ENCODE data around the gene GLDC.
"Not testable (repeated sequence)": the region's sequence is repeated elsewhere in the genome, so short reads cannot be mapped to it uniquely, and the experiment has no call there.

GLDC gene

DNA sequence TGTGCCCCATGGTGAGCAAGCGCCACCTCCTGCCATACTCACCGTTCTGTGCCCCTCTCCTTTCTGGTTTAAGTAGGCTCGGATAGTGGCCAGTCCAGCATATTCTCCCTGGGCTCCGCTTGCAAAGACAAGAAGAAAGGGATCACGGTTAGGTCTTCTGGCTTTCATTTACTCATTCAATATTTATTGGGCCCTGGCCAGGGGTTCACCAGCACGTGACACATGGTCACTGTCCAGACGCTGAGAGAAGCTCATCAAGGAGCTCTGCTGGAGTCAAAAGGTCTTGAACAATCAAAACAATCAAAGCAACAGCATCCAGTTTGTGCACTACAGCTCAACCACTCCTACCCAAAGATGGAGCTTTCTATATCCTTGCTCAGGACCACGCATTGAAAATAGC lies 80.2 kb downstream of the GLDC start:
- no peak for DNase-seq (ENCODE audit: low read depth)

DNA sequence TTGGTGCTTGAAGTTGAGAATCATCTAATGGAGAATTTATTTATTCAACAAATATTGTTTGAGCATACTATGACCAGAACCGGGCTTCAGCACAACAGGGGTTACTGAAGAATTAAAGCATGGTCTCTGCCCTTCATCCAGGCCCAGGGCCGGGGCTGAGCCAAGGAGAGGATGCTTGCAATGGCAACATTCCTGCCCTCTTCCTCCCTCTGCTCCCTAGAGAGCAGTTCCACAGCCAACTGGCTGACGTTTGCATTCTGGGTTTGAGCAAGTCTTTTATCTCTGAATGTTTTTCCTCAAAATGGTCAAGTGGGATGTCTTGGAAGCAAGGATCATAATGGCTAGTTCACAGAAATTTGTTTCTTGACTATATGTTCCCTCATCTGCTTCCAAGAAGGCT lies 80.7 kb downstream of the GLDC start:
- DNase-seq (ENCODE audit: low read depth): no peak

DNA sequence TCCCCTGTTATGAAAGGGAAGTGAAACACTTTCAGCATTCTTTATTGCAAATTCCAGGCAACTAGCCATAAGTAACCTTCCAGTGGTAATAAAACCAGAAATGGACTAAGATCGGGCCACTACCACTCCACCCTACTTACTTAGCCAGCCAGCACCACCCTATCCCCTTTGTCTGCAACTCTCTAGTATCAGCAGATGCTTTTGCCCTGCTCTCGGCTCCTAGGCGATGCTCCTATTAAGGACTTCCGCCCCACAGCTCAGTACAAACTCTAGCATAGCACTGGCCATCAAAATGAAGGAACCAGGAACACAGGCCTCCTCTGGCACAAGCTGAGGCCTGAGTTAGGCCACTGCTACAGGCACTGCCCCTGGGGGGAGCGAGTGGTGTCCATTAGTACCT lies 81.2 kb downstream of the GLDC start:
- no peak for DNase-seq (ENCODE audit: low read depth)

DNA sequence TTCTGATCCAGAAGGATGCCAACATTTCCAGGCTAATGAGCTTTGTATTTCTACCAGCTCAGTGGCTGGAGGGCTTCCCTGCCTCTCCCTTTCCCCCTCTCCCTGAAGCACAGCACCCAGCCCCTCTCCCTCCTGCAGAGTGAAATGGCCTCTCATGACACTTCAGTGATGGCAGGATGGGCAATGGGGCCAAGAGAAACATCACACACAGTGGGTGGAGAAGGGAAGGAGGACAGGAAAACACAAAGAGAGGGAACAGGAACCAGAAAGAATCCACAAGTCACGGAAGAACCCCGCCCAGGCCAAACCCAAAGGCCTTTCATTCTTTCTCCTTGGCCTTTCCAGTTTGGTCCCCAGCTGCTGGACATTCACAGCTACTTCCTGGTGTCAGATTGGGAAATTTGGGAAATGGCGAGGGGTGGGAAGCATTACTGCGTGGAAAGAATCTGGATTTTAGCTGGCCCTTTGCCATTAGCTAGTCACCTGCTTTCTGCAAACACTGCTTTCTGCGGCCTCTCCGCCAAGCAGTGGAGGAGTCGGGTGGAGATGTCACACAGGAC lies 82.6 kb downstream of the GLDC start:
- DNase-seq (ENCODE audit: low read depth): no peak

DNA sequence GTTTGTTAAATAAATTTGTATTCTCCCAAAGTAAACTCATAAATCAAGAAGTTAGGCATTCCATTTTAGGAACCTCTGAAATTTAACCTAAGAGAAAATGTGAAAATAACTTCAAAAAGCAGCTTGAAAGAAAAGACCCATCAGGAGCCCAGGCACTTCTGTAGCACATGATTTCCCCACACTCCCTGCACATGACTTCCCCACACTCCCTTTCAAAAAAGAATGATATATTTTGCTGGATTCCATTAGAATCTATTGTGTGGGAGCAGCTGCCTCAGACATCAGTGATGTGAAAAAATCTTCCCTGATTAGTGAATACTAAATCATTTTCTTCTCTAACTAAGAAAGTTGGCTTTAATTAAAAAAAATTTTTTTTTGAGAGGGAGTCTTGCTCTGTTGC lies 83.3 kb downstream of the GLDC start:
- no peak for DNase-seq (ENCODE audit: low read depth)

DNA sequence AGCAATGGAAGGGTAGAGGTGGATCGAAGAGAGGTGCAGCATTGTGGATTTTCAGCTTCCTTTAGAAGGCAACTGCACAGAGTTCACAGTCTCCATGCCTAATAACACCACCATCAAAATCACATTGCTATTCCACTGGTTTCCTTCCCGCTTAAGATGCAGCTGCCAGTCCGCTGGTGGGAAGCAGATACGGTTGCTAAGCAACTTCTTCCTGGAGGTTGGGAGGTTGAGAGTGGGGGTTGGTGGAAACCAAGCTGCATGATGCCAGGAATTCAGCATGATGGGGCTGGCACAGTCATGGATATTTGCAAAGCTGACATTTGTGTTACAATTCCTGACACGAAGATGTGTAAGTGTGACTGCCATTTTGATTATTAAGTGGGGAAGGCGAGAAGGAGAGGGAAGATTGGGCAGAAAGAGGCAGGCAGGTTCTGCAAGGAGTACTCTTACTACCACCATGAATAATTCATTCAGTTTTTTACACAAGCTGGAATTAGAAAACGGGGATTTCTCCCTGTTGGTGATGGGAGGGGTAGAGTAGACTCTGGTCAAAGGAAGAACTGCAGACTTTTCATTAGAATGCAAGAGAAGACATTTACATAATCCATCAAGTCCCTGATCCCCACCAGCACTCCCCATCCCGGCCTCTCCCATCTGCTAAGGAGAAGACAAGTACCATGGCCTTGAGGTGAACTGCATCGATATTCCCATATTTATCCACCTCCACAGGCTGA lies 87.5 kb downstream of the GLDC start:
- no peak for DNase-seq (ENCODE audit: low read depth)

DNA sequence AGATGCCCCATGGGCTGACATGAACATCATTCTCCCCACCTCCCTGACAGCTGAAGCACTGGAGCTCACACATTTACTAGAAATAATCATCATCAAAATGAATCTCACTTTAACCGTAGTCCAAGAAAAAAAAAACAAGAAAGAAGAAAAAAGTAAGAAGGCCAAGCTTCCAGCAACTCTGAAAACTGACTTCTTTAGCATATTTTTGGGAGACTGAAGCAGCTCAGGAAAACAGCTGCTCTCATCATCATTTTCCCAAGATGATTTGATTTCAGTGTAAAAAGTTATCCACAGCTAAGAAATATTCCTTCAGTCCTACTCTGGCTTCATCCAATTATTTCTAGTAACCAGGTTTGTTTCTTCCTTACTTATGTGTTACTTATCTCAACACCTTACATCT lies 91.7 kb downstream of the GLDC start:
- no peak for DNase-seq (ENCODE audit: low read depth)

DNA sequence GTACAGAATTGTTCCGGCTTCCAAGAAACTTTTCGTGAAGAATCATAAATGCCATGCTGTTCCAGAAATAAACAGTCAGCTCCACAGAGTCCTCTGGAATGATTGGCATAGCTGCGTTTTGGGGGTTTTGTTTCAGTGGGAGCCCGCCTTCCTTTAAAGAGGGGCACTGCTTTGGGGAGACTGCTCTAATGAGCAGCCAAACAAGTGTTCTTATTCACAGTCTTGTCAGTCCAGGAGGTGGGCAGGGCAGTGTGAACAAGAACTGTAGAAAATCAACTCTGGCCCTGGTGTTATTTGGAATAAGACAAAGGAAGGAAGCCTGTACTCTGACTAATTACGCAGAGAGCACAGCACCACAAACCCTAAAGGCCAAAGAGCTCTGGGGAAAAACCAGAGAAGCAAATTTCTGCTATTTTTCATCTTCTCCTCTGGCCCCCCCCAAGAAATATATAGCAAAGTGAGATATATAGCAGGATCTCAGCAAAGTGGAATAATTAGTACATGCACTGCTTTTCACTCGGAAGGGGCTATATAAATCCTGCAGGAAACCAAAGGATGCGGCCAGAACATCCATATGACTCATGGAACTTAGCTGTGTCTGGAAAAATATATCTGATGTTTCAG lies 92.9 kb downstream of the GLDC start:
- DNase-seq (ENCODE audit: low read depth): no peak

DNA sequence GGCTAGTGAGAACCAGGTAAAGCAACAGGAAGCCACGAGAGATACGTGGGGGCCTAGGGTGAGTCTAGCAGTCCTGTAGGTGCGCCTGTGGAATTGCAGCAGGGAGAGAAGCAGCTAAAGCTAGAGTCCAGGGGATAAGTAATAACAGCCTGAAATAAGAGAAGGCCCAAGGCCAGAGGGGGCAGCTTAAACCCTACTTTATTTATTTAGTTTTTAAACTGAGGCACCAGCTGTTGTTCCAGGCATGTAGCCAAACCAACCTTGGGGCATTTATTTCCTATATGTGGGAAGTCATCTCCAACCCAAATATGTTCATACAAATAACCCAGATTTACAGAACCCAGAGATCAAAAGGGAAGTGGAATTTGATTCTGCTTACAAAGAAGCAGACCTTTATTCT lies 93.5 kb downstream of the GLDC start:
- no peak for DNase-seq (ENCODE audit: low read depth)

DNA sequence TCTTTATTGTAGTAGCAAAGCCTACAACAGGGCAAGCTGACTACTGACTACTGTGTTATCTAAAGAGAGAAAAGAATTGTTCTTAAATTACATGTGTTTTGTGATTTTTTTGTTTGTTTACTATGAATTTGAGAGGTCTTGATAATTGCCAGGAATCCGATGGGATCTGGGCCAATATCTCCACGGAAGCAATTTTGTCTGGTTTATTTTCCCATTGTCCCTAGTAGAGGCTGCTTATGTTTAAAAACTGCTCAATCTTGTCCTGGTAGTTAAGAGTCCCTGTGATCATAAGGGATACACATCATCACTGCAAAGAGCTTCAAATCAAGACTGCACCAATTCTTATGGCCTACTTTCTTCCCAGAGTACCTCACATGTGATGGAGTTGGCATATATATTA lies 94.4 kb downstream of the GLDC start:
- DNase-seq (ENCODE audit: low read depth): no peak

DNA sequence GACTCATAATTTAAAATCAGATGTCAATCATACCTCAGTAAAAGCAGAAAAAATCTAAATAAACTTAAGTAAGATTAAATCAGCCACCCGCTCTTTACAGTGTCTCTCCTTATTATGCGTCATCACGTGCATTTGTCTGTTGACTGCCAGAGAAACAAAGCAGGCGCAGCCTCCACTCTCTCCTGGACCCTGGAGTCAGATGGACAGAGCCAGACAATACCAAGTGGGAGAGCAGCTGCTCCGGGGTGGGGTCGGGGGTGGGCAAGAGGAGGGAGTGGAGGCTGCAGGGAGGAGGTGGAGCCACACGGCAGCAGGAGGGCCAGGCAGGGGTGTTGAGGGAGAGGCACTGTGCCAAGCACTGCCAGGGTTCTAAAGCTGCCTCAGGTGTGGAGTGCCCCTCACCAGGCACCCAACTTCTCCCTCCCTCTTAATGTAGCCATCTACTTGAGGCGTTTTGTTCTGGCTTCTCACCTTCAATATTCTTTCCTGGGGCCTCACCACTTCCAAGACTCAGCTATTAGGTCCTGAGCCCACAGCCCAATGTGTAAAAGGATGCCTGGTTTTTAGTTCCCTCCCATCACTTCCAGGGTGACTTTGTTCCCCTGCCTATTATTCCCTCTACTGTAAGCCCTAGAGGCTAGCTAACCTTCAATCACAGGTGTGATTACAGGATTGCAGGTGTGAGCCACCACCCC lies 96.3 kb downstream of the GLDC start:
- DNase-seq (ENCODE audit: low read depth): no peak

DNA sequence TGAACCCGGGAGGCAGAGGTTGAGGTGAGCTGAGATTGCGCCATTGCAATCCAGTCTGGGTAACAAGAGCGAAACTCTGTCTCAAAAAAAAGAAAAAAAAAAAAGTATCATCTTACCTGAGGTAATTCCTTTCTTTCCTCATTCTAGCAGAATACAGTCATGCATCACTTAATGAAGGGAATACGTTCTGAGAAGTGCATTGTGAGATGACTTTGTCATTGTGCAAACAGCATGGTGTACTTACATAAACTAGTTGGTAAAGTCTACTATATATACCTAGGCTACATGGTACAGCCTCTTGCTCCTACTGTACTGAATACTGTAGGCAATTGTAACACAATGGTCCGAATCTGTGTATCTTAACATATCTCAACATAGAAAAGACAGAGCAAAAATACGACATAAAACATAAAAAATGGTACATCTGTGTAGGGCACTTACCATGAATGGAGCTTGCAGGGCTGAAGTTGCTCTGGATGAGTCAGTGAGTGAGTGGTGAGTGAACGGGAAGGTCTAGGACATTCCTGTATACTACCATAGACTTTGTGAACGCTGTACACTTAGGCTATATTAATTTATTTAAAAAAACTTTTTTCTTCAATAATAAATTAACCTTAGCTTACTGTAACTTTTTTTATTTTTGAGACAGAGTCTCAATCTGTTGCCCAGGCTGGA lies 100.4 kb downstream of the GLDC start:
- no peak for DNase-seq (ENCODE audit: low read depth)

DNA sequence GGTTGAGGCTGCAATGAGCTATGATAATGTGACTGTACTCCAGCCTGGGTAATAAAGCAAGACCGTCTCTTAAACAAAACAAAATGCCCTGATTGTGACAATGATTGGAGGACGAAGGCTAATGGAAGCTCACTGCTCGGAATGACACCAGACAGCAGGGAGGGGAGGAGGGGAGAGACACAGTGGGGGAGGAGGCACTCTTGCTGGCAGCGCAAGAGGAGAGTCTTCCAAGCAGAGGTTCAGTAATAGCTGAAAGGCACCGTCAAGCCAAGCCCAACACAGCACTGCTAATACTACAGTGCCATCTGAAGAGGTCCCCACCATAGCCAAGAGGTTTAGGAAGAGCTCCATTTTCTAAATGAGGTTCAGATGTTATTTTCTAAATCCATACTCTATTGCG lies 102.3 kb downstream of the GLDC start:
- no peak for DNase-seq (ENCODE audit: low read depth)

DNA sequence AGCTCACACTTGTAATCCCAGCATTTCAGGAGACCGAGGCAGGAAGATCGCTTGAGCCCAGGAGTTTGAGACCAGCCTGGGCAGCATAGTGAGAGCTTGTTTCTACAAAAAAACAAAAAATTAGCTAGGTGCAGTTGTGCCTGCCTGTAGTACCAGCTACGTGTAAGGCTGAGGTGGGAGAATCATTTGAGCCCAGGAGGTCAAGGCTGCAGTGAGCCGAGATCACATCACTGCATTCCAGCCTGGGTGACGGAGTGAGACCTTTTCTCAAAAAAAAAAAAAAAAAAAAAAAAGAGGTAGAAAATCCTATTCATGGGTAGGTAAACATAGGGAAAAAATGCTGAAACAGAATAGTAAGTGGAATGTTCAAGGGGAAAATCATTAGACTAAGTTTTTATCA lies 102.9 kb downstream of the GLDC start:
- not testable (repeated sequence) for DNase-seq (ENCODE audit: low read depth)

DNA sequence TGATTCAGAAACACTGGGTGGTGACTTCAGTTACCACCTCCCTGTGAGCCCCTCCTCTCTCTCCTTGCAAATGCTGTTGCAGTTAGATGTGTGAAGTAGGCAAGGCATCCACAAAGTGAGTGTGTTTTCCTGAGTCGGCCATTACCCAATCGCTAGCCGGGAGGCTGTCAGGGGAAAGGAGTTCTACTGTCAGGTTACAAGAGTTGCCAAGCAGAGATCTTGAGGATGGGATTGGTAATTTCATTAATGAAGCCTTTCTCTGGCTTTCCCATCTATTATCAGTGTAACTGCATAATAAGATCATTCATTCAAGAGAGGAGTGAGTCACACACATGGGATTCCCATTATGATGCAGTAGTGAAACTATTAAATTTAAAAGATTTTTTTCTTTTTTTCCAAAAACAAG lies 106.9 kb downstream of the GLDC start:
- DNase-seq (ENCODE audit: low read depth): no peak

DNA sequence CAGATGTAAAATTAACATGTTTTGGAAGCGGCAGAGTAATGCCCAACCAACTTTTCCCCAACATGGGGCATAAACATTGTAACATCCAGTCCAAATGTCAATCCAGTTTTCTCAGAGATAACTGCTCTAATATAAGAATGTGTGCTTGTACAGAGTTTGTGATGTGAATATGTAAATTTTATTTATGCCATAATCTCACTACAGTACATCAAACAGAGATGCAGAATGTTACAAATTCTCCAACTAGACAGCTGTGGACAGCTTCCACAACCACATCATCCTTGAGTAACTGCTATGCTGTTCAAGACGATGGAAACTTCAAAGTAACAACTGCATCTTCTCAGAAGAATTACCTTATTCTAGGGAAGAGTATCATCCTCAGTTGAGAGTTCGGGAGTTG lies 109.9 kb downstream of the GLDC start:
- DNase-seq (ENCODE audit: low read depth): no peak

DNA sequence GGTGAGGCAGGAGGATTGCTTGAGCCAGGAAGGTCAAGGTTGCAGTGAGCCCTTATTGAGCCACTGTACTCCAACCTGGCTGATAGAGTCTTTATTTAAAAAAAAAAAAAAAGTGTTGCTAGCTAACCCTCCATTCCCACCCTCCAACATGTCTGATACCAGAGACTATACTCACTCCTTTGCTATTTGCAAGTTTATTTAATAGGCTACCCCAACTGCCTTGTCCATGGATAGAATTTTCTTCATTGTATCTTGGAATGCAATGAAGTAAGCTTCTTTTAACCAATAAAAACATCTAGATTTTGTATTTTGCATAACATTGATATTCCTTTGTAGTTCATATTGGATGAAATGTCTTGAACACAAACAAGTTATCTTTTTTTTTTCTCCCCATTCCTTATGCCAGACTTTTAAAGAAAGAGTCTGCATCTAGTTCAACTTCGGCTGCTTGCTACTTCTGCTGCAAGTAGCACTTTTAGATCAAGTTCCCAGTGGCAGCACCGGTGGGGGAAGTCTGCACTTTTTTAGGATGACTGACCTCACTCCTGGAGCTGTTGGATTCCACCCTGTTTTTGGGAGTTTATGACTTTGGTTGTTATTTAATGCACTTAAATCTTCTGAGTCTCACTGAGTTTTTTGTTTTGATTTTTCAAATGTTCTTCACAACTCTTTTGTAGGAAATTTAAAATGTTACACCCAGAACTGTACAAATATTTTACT lies 120.0 kb downstream of the GLDC start:
- DNase-seq (ENCODE audit: low read depth): no peak

DNA sequence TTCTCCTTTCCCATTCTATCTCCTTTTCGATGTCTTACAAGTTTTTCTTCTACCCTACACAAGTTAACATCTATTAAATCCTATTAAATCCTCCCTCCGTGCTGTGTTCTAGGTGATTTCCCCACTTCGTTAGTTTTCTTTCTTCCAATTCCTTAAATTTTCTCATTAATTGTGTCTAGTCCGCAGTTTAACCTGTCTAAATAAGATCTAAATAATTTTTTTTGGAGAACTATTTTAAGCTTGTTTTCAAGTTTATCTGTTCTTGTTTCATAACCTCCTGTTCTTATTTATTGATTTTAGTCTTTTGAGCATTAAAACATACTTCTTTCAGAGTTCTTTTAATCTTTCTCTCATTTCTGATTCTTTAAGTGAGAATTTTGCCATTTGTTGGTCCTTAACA lies 123.3 kb downstream of the GLDC start:
- no peak for DNase-seq (ENCODE audit: low read depth)

DNA sequence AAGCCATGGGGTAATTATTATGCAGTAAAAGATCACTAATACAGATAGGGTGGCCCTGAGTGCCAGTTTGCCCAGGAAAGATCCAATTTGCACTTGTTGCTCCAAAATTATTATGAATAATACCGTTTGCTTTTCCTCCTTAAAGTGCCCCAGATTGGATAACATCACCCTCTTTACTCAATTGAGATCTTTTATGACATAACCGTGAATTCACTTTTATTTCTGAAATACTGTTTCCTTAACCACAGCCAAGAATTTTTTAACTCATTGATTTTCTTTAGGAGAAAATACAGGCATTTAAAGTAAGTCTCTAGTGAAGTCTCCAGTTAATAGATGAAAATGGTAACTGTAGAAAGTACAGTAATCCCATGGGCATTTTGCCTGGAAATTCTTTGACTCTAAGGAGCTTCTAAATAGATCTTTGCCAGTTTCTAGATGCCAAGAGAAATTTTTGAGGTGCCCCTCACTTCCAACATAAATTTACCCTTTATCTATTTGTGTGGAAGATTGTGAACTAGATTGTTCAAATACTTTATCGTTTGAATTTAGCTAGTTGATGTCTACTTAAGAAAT lies 133.4 kb downstream of the GLDC start:
- no peak for DNase-seq (ENCODE audit: low read depth)

DNA sequence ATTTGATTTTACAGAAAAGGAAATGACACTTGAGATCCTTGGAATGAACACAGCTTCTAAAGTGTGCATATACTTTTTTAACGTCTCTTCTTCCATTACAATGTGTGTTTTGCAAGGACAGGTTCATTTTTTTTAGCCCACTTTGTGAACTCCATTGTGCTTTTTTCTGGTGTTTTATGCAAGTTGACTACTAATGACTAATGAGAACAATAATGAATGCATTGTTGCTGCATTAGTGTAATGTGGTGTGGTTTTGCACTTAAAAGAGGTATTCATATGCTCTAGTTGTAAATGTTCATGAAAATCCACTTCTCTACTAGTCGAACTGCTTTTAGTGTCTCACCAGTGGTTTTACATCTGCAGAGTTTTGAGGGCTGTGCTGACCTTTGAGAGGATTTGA lies 139.0 kb downstream of the GLDC start:
- DNase-seq (ENCODE audit: low read depth): no peak

DNA sequence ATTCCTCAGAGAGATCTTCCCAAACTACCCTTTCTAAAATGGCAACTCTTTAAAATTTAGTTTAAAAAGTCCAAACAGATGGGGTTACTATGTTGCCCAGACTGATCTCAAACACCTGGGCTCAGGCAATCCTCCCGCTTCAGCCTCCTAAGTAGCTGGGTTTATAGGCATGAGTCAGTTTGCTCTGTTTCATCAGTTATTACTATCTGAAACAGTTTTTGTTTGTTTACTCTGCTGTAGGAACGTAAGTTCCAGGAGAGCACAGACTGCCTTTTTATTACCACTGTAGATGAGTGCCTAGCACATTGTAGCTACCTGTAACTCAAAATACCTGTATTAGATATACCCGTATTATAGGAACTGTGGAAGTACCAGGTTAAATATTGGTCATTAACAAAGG lies 143.1 kb downstream of the GLDC start:
- DNase-seq (ENCODE audit: low read depth): no peak
